ENCODE data around the gene TTLL13.
A peak's percentile ranks its signal among the peaks of the same experiment; 100 is the strongest.
"Not testable (repeated sequence)": the region's sequence is repeated elsewhere in the genome, so short reads cannot be mapped to it uniquely, and the experiment has no call there.

Gene TTLL13

GRCh38 chr15:90240856-90241255, 8.5 kb upstream of the TTLL13 start:
- no peak for DNase-seq

- no peak for DNase-seq
Measured at GRCh38 chr15:90241343-90242192, 7.8 kb upstream of the TTLL13 start.

- no peak for DNase-seq
Measured at GRCh38 chr15:90243943-90244639, 5.3 kb upstream of the TTLL13 start.

GRCh38 chr15:90248789-90249202, 560 bp upstream of the TTLL13 start:
- no peak for DNase-seq

- DNase-seq = no peak
Measured at GRCh38 chr15:90257776-90258175, 8.4 kb downstream of the TTLL13 start.

GRCh38 chr15:90259524-90259923, 10.2 kb downstream of the TTLL13 start:
- no peak for DNase-seq

- not testable (repeated sequence) for DNase-seq
Measured at GRCh38 chr15:90260731-90261130, 11.4 kb downstream of the TTLL13 start.

- DNase-seq = no peak
Measured at GRCh38 chr15:90261811-90262210, 12.5 kb downstream of the TTLL13 start.

- DNase-seq = no peak
Measured at GRCh38 chr15:90262426-90262825, 13.1 kb downstream of the TTLL13 start.

- no peak for DNase-seq
Measured at GRCh38 chr15:90264671-90265070, 15.3 kb downstream of the TTLL13 start.

GRCh38 chr15:90265271-90266060, 16.1 kb downstream of the TTLL13 start, which contains the start of gene NGRN:
Gene NGRN, plus strand, starts transcription at chr15:90265672. Its CDS starts 41 bp downstream, at chr15:90265713.
- DNase-seq = peak; percentile 75

- DNase-seq = no peak
Measured at GRCh38 chr15:90266061-90266431, 16.7 kb downstream of the TTLL13 start.

GRCh38 chr15:90266485-90266884, 17.1 kb downstream of the TTLL13 start:
- DNase-seq = no peak

- DNase-seq = no peak
Measured at GRCh38 chr15:90268415-90268814, 19.1 kb downstream of the TTLL13 start.

- no peak for DNase-seq
Measured at GRCh38 chr15:90270502-90271150, 21.3 kb downstream of the TTLL13 start.

GRCh38 chr15:90271459-90272166, 22.3 kb downstream of the TTLL13 start:
- no peak for DNase-seq

GRCh38 chr15:90278467-90278866, 29.1 kb downstream of the TTLL13 start:
- DNase-seq = not testable (repeated sequence)

- not testable (repeated sequence) for DNase-seq
Measured at GRCh38 chr15:90280743-90281142, 31.4 kb downstream of the TTLL13 start.

GRCh38 chr15:90281637-90282036, 32.3 kb downstream of the TTLL13 start:
- DNase-seq = not testable (repeated sequence)

- no peak for DNase-seq
Measured at GRCh38 chr15:90286678-90287077, 37.3 kb downstream of the TTLL13 start.

- DNase-seq = no peak
Measured at GRCh38 chr15:90287101-90287500, 37.7 kb downstream of the TTLL13 start.

GRCh38 chr15:90287946-90288345, 38.6 kb downstream of the TTLL13 start:
- no peak for DNase-seq
